CD14-positive monocyte (primary cell): ENCODE measurements around the gene TTLL12. TPM values are rescaled to one million over a fixed set of nuclear protein-coding genes. Genes with fewer than 3 reads are reported as not detected.

Experiments used
- DNase-seq, 3 donors: peaks; one replicate each; pipeline ENCODE4 v3.0.0-alpha.2; 2011 to 2022
- H2AFZ ChIP-seq: 2 replicates; pipeline ENCODE4 v1.6.0; 2012; ENCODE audit warnings: mild to moderate bottlenecking, low read depth, low read length, inconsistent platforms; ENCODE audit not compliant: insufficient read depth, poor library complexity, severe bottlenecking
- H3K27ac ChIP-seq, 2 donors: 1 replicate in 1 of 2; 2 replicates in 1 of 2; pipeline ENCODE4 v1.5.1; 2012 to 2013; ENCODE audit warnings: low read length in 2 of 2, control low read depth in 1 of 2, inconsistent platforms in 1 of 2, low read depth in 1 of 2, mild to moderate bottlenecking in 1 of 2
- H3K27me3 ChIP-seq, 2 donors: one replicate each; pipeline versions ENCODE4 v1.6.0 to v1.6.1; 2011 to 2013; ENCODE audit warnings: low read length in 2 of 2; ENCODE audit not compliant: control insufficient read depth in 2 of 2, insufficient read depth in 2 of 2
- H3K36me3 ChIP-seq, 2 donors: replicated peaks in 1 of 2; 1 replicate in 1 of 2; 2 replicates in 1 of 2; pipeline versions ENCODE4 v1.5.1 to v1.6.1; 2012 to 2013; ENCODE audit warnings: low read length in 2 of 2, control low read depth in 1 of 2, inconsistent platforms in 1 of 2, mild to moderate bottlenecking in 1 of 2; ENCODE audit not compliant: insufficient read depth in 2 of 2, control insufficient read depth in 1 of 2
- H3K4me1 ChIP-seq, 2 donors: 1 replicate in 1 of 2; 2 replicates in 1 of 2; pipeline versions ENCODE4 v1.5.1 to v1.6.1; 2012 to 2013; ENCODE audit warnings: low read length in 2 of 2, control low read depth in 1 of 2, inconsistent platforms in 1 of 2, mild to moderate bottlenecking in 1 of 2, moderate library complexity in 1 of 2; ENCODE audit not compliant: insufficient read depth in 2 of 2, control insufficient read depth in 1 of 2
- H3K4me2 ChIP-seq: replicated peaks from 2 replicates; pipeline ENCODE3; 2012; ENCODE audit warnings: low read length, moderate library complexity, mild to moderate bottlenecking; ENCODE audit not compliant: poor library complexity, severe bottlenecking; ENCODE audit errors: extremely low read depth
- H3K4me3 ChIP-seq, 3 experiments: fragments of 200-600 bp in 1 of 3; sonication (generic) in 1 of 3; replicated peaks in 1 of 3; 1 replicate in 2 of 3; 2 replicates in 1 of 3; pipeline ENCODE4 v1.5.1; 2011 to 2013; ENCODE audit warnings: low read length in 3 of 3, mild to moderate bottlenecking in 3 of 3, control low read depth in 2 of 3, low read depth in 2 of 3, inconsistent platforms in 1 of 3, moderate library complexity in 1 of 3
- H3K79me2 ChIP-seq: 2 replicates; pipeline ENCODE4 v1.6.0; 2012; ENCODE audit warnings: mild to moderate bottlenecking, control low read depth, inconsistent platforms, low read length, moderate library complexity; ENCODE audit not compliant: insufficient read depth
- H3K9ac ChIP-seq: 2 replicates; pipeline ENCODE4 v1.6.0; 2017; ENCODE audit warnings: low read length, mild to moderate bottlenecking; ENCODE audit not compliant: insufficient read depth, poor library complexity, severe bottlenecking
- H3K9me3 ChIP-seq, 2 donors: replicated peaks in 1 of 2; 1 replicate in 1 of 2; 2 replicates in 1 of 2; pipeline versions ENCODE4 v1.5.1 to v1.6.1; 2012 to 2013; ENCODE audit warnings: low read length in 2 of 2, control low read depth in 1 of 2; ENCODE audit not compliant: control insufficient read depth in 1 of 2, insufficient read depth in 1 of 2
- H4K20me1 ChIP-seq: 2 replicates; pipeline ENCODE4 v1.6.0; 2012; ENCODE audit warnings: mild to moderate bottlenecking, low read length, control low read depth, moderate library complexity; ENCODE audit not compliant: insufficient read depth
- H3K27ac Mint-ChIP-seq, 7 donors: one replicate each; pipeline ENCODE4 v1.8.0; 2020; ENCODE audit warnings: mild to moderate bottlenecking in 7 of 7, mixed read lengths in 7 of 7, moderate library complexity in 6 of 7, inconsistent platforms in 2 of 7
- H3K27me3 Mint-ChIP-seq, 3 donors: one replicate each; pipeline ENCODE4 v1.8.0; 2021 to 2022; ENCODE audit warnings: low read depth in 3 of 3, mild to moderate bottlenecking in 3 of 3, mixed read lengths in 3 of 3, moderate library complexity in 3 of 3, inconsistent platforms in 1 of 3
- H3K36me3 Mint-ChIP-seq, 2 donors: one replicate each; pipeline ENCODE4 v1.8.0; 2020; ENCODE audit warnings: mixed read lengths in 2 of 2, inconsistent platforms in 1 of 2, mild to moderate bottlenecking in 1 of 2
- H3K4me1 Mint-ChIP-seq: one replicate; pipeline ENCODE4 v1.8.0; 2020; ENCODE audit warnings: mild to moderate bottlenecking, mixed read lengths
- H3K4me3 Mint-ChIP-seq, 2 donors: one replicate each; pipeline ENCODE4 v1.8.0; 2020; ENCODE audit warnings: mild to moderate bottlenecking in 2 of 2, mixed read lengths in 2 of 2, moderate library complexity in 1 of 2
- H3K9me3 Mint-ChIP-seq, 7 donors: one replicate each; pipeline ENCODE4 v1.8.0; 2020 to 2022; ENCODE audit warnings: mixed read lengths in 7 of 7, mild to moderate bottlenecking in 6 of 7, moderate library complexity in 6 of 7, inconsistent platforms in 2 of 7
- WGBS: methylation state at CpG from one replicate; pipeline ENCODE4 v1.1.5; 2013; ENCODE audit warnings: missing lambda C conversion rate; ENCODE audit not compliant: insufficient coverage; 5-methylcytosine and 5-hydroxymethylcytosine counted together
- intact Hi-C, 2 donors: fragments of 100-400 bp; cut with micrococcal nuclease; formaldehyde crosslinking; loops; one replicate each; pipeline versions ENCODE4 v1.15.0 to v1.15.1; 2023
- polyA plus RNA-seq, 3 donors: library from polyadenylated mRNA; depleted of rRNA in 1 of 3; unstranded in 2 of 3; stranded (reverse) in 1 of 3; fragments of 300-500 nt in 2 of 3; fragments of >200 nt in 1 of 3; fragmentation: Illumina TruSeq in 2 of 3; gene quantifications; 1 replicate in 2 of 3; 2 replicates in 1 of 3; pipeline ENCODE4 v1.2.3, GENCODE V29; 2012 to 2021
- TF ChIP-seq, protein P1 (sequence below): fragments of 200-600 bp; IDR thresholded peaks from one replicate; pipeline ENCODE4 v1.8.0; 2022; ENCODE audit warnings: antibody characterized with exemption, mild to moderate bottlenecking

Gene TTLL12
- polyA plus RNA-seq, 3 donors = 9.5 to 16.6 (median 16.5) TPM

DNA sequence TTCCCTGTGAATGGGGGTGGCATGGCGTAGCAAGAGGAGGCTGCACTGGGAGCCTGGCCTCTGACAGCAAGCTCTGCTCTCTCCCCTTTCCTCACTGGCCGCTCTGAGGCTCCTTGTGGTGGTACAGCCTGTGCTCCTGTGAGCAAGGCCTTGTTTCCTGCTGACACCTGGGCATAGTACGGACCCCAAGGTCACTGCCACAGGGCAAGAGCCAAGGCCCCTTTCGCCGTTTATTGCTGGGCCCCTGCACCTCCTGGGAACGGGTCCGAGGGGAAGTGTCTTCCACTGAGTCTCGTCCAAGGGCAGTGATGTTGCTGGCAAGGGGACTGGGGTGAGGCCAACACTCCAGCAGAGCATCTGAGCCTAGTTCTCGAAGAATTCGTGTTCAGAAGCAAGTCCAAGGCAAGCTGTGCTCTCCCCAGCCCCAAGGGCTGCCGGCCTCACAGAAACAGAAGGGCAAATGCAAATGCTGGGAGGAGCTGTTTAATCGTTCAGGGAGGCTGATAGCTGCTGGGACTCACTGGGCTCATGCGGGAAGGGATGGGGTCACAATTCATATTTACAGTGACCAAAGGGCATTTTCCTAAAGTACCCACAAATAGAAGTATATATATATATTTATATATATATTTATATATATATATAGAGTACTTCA lies 15.9 kb upstream of the TTLL12 start:
- no peaks in the 10 kb centered on the region for H3K36me3 Mint-ChIP-seq
- Histone ChIP-seq H3K4me3 (no peak overlapping the region), H3K9ac (no peak overlapping the region), H2AFZ (no peak overlapping the region), H3K4me2 (no peak overlapping the region), H3K9me3 (no peaks in the 10 kb centered on the region), H3K36me3 (no peaks in the 10 kb centered on the region), H3K4me1 (no peaks in the 10 kb centered on the region), H3K27me3 (no peaks in the 10 kb centered on the region), H4K20me1 (no peaks in the 10 kb centered on the region), H3K79me2 (no peaks in the 10 kb centered on the region), H3K27ac (no peak overlapping the region)
- H3K4me1 Mint-ChIP-seq = peaks cover 2% of the 10 kb centered on the region
- DNase-seq = no peak
- peaks cover 2 to 9% (median 3%) of the 10 kb centered on the region in 3 donors for H3K27me3 Mint-ChIP-seq
- H3K27ac Mint-ChIP-seq = no peak overlapping the region
- WGBS = 88% methylated on average over 10 of the region's 13 CpGs
- intact Hi-C loops = no loop called here
- no peak overlapping the region for H3K4me3 Mint-ChIP-seq
- peaks cover 0 to 4% (median 0%) of the 10 kb centered on the region in 7 donors for H3K9me3 Mint-ChIP-seq
- TF ChIP-seq, protein P1, sequence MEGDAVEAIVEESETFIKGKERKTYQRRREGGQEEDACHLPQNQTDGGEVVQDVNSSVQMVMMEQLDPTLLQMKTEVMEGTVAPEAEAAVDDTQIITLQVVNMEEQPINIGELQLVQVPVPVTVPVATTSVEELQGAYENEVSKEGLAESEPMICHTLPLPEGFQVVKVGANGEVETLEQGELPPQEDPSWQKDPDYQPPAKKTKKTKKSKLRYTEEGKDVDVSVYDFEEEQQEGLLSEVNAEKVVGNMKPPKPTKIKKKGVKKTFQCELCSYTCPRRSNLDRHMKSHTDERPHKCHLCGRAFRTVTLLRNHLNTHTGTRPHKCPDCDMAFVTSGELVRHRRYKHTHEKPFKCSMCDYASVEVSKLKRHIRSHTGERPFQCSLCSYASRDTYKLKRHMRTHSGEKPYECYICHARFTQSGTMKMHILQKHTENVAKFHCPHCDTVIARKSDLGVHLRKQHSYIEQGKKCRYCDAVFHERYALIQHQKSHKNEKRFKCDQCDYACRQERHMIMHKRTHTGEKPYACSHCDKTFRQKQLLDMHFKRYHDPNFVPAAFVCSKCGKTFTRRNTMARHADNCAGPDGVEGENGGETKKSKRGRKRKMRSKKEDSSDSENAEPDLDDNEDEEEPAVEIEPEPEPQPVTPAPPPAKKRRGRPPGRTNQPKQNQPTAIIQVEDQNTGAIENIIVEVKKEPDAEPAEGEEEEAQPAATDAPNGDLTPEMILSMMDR = no peak

- H3K27ac ChIP-seq = no peak overlapping the region
- H4K20me1 ChIP-seq = no peaks in the 10 kb centered on the region
- WGBS = 100% methylated on average over 8 of the region's 10 CpGs
- Mint-ChIP-seq H3K4me3 (no peak overlapping the region), H3K27ac (no peak overlapping the region), H3K27me3 (peaks cover 2 to 13% (median 4%) of the 10 kb centered on the region in 3 donors), H3K4me1 (peaks cover 2% of the 10 kb centered on the region), H3K36me3 (no peaks in the 10 kb centered on the region), H3K9me3 (peaks cover 0 to 4% (median 0%) of the 10 kb centered on the region in 7 donors)
- no peak overlapping the region for H3K4me2 ChIP-seq
- no peaks in the 10 kb centered on the region for H3K79me2 ChIP-seq
- H3K4me3 ChIP-seq = no peak overlapping the region
- DNase-seq = no peak
- no peaks in the 10 kb centered on the region for H3K27me3 ChIP-seq
- intact Hi-C loops = no loop called here
- H2AFZ ChIP-seq = no peak overlapping the region
- H3K4me1 ChIP-seq = no peaks in the 10 kb centered on the region
- TF ChIP-seq, protein P1 = no peak
- no peak overlapping the region for H3K9ac ChIP-seq
- no peaks in the 10 kb centered on the region for H3K36me3 ChIP-seq
- no peaks in the 10 kb centered on the region for H3K9me3 ChIP-seq
Observed at GRCh38 chr22:43202326-43202725, 15.4 kb upstream of the TTLL12 start.
